ENCODE results near the gene ENTPD7.

- TF ChIP-seq CTCF (IDR thresholded peaks at IDR 0.05; ENCODE audit: control extremely low read depth in 1 of 3, insufficient read depth in 1 of 3, low read depth in 1 of 3, low read length in 3 of 3), result no peak
- no peak for TF ChIP-seq SRF (IDR thresholded peaks at IDR 0.05; ENCODE audit: low read depth, low read length)
- TF ChIP-seq YY1 (IDR thresholded peaks at IDR 0.05; ENCODE audit: low read depth, low read length), result no peak
- no peak for TF ChIP-seq CHD2 (IDR thresholded peaks at IDR 0.05; ENCODE audit: low read length)
- TF ChIP-seq POLR2AphosphoS5 (IDR thresholded peaks at IDR 0.05; ENCODE audit: low read depth, low read length), result no peak
- TF ChIP-seq RAD21 (IDR thresholded peaks at IDR 0.05 in 1 of 2, conservative IDR thresholded peaks at IDR 0.05 in 1 of 2; ENCODE audit: low read depth in 2 of 2, low read length in 2 of 2), result no peak
- no peak for TF ChIP-seq NANOG (IDR thresholded peaks at IDR 0.05; ENCODE audit: insufficient read depth, low read depth, low read length, poor library complexity, severe bottlenecking)
Observed at GRCh38 chr10:99656199-99657064, 2.9 kb upstream of the ENTPD7 start.
